Erythroblast (primary cell): Measurements from ENCODE around the gene PLPP3.

Experiments
- DNase-seq, 2 experiments: peaks; one replicate each; lab custom pipeline; 2025; lab: John Stamatoyannopoulos, UW
- GATA1 ChIP-seq: IDR thresholded peaks from 2 replicates; pipeline ENCODE4 v1.6.1; 2011; ENCODE audit warnings: low read depth, mild to moderate bottlenecking, control low read depth, low read length, moderate library complexity
- POLR2A ChIP-seq: IDR thresholded peaks from 2 replicates; pipeline ENCODE4 v1.6.1; 2011; ENCODE audit warnings: mild to moderate bottlenecking, low read length

Gene PLPP3

DNA sequence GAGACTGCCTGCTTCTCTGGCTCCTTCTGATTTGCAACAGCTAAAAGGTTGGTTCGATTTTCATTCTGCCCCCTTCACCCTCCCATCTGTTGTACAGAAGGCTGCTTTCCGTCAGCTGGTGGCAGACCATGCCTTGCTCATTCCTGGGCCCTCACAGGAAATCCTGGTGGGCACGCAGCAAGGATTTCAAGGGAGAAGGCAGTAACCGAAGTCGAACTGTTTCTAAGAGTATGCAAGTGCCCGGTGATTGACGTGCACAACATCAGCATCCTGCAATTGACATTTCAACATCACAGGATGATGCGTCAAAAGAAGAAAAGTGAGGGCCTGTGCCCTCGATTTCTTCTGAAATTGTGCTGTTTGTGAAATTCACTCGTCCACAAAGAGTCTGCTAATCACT is 83.8 kb downstream of the PLPP3 start:
- TF ChIP-seq POLR2A (no peak), GATA1 (no peak)
- DNase-seq: no peak

- DNase-seq: no peak
- no peak for TF ChIP-seq POLR2A
- no peak for TF ChIP-seq GATA1
These were observed 85.1 kb downstream of the PLPP3 start for GRCh38 chr1:56494306-56494705.

- DNase-seq: no peak
These were observed 85.5 kb downstream of the PLPP3 start for GRCh38 chr1:56493826-56494225.

DNA sequence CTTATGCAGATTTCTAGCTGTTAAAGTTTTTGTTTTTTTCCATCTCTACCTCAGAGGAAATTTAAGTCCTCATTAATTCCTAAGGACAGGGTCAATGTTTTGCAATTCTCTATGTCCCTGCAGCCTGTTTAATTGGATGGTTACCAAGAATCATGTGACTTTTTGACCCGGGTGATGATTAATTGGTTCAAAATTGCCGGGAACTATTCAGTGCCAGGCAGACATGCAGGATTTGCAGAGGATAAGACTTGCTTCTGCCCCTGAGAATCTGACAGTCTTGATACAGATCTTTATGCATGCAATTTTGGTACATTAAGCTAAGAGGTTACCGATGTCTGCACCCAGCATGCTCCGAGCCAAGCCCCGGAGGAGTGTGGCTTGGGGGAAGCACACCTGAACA is 87.9 kb downstream of the PLPP3 start:
- no peak for TF ChIP-seq POLR2A
- no peak for TF ChIP-seq GATA1
- no peak for DNase-seq

More at GRCh38 chr1:56493826-56494225, 85.5 kb downstream of the PLPP3 start:
- TF ChIP-seq POLR2A: no peak
- TF ChIP-seq GATA1: no peak

DNA sequence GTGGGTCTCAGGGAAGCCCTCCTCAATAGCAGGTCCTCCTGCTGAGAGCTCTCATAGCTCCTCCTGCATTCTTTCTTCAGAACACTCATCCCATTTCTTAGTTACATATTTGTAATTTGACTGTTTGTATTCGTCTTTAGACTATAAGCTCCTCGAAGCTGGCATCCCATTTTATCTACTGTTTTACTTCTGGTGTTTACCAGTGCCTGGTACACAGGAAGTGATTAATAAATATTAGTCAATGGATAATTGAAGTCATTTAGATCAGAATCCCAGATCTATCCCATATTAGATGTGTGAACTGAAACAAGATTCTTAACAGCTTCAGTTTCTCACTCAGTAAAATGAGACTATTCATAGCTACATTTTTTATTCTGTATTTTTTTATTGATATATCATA is 88.7 kb downstream of the PLPP3 start:
- TF ChIP-seq GATA1 (no peak), POLR2A (no peak)

DNA sequence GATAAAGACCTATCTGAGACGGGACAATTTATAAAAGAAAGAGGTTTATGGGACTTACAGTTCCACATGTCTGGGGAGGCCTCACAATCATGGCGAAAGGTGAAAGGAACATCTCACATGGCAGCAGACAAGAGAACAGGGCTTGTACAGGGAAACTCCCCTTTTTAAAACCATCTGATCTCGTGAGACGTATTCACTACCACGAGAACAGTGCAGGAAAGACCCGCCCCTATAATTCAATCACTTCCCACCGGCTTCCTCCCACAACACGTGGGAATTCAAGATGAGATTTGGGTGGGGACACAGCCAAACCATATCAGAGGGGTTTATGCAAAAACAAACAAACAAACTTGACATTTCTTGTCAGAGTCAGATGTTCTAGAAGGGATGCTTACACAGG is 89.7 kb downstream of the PLPP3 start:
- DNase-seq: no peak
- TF ChIP-seq GATA1: no peak
- no peak for TF ChIP-seq POLR2A

More for the DNA sequence above, 88.7 kb downstream of the PLPP3 start:
- no peak for DNase-seq

GRCh38 chr1:56484695-56485094 is 94.7 kb downstream of the PLPP3 start:
- TF ChIP-seq POLR2A (no peak), GATA1 (no peak)

GRCh38 chr1:56483104-56483503 is 96.3 kb downstream of the PLPP3 start:
- TF ChIP-seq POLR2A (no peak), GATA1 (no peak)
- DNase-seq: no peak

More at GRCh38 chr1:56484695-56485094, 94.7 kb downstream of the PLPP3 start:
- no peak for DNase-seq

GRCh38 chr1:56482486-56482885 is 96.9 kb downstream of the PLPP3 start:
- DNase-seq: no peak
- no peak for TF ChIP-seq POLR2A
- TF ChIP-seq GATA1: no peak

- no peak for DNase-seq
- TF ChIP-seq GATA1 (no peak), POLR2A (no peak)
These were observed 98.1 kb downstream of the PLPP3 start for GRCh38 chr1:56481140-56481694.

DNA sequence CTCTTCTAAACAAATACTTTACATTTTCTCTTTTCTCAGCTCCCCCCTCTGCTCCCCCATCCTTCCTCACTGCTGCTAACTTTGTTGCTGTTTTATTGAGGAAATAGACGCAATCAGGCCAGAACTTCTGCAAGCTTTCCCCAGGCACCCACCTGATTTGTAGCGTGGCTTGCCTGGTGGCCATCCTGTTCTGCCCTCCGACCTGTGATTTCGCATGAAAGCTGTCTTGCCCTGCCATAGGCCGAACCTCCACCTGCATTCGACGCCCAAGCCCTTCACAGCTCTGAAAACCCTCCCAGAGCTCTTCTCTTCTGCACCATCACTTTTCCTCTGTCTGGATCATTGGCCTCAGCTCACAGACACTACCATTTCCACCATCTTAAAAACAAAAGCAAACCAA is 100.6 kb downstream of the PLPP3 start:
- TF ChIP-seq GATA1 (no peak), POLR2A (no peak)
- DNase-seq: no peak

- no peak for DNase-seq
These were observed 101.9 kb downstream of the PLPP3 start for GRCh38 chr1:56477164-56478111.

DNA sequence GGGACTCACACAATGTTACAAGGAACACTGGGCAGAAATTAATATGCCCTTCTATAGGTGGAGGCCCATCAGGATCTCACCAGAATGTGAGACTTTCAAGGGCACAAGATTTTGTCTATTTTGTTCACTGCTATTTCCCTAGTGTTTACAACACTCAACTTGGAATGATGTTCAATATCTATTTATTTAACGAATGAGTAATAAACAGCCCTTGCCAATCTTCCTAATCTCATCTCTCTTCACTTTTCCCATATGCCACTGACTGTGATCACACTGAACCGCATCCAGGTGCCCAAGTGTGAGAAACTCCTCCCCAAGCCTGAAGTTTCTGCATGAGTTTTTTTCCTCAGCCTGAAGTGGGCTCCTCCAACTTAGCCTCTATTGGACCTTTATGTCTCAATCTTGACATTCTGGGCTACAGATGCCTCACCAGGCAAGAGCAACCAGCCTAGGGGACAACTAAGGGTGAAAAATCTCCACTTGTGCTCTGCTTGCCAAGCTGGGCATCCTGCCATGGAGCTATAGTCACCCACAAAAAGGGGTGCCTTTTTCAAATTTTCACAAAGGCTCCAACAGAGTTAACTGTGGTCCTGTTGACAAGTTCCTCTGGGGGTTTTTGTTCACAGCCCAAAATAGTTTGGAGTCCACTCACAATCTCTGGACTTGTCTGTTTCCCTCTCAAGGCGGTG is 105.6 kb downstream of the PLPP3 start:
- no peak for DNase-seq
- TF ChIP-seq GATA1 (no peak), POLR2A (no peak)

More at GRCh38 chr1:56477164-56478111, 101.9 kb downstream of the PLPP3 start:
- TF ChIP-seq GATA1: no peak
- no peak for TF ChIP-seq POLR2A

GRCh38 chr1:56472860-56473259 is 106.5 kb downstream of the PLPP3 start:
- DNase-seq: no peak
- TF ChIP-seq GATA1 (no peak), POLR2A (no peak)
